OCI-LY7 (cell line): Measurements from ENCODE around the gene DDRGK1. TPM values are rescaled to one million over a fixed set of nuclear protein-coding genes. Genes with fewer than 3 reads are reported as not detected.
A peak's percentile ranks its signal among the peaks of the same experiment; 100 is the strongest.

ENCODE experiments used
- BruUV-seq: library from RNA; stranded (reverse); fragments of 400-500 nt; replicated peaks from 2 replicates; lab custom pipeline; 2021; lab: Mats Ljungman, UMichigan
- CTCF ChIA-PET: fragments of 300-600 bp; sonication (Branson Sonifier 250); formaldehyde crosslinking; loops from one replicate; lab custom pipeline; 2022; ENCODE audit warnings: antibody characterized with exemption; ENCODE audit not compliant: unreplicated experiment; lab: Charles Lee
- POLR2A ChIA-PET: fragments of 300-600 bp; sonication (Branson Sonifier 250); formaldehyde crosslinking; loops from one replicate; lab custom pipeline; 2022; ENCODE audit warnings: antibody characterized with exemption; lab: Charles Lee
- DNase-seq: peaks from one replicate; pipeline ENCODE4 v3.0.0-alpha.2; 2015; ENCODE audit warnings: low spot score
- H2AFZ ChIP-seq: fragments of 200-600 bp; sonication (generic), shearing (Covaris generic); 2 replicates; pipeline ENCODE4 v1.6.1; 2014; ENCODE audit warnings: mild to moderate bottlenecking, antibody characterized with exemption, low read length, moderate library complexity
- H3K27ac ChIP-seq: fragments of 200-600 bp; sonication (generic); 2 replicates; pipeline ENCODE4 v1.5.1; 2014; ENCODE audit warnings: mixed run types, low read depth, mild to moderate bottlenecking, moderate library complexity, low read length, inconsistent platforms; ENCODE audit not compliant: poor library complexity, severe bottlenecking
- H3K36me3 ChIP-seq: fragments of 200-600 bp; sonication (generic); 2 replicates; pipeline ENCODE4 v1.6.1; 2014; ENCODE audit warnings: mild to moderate bottlenecking, antibody characterized with exemption, low read length, moderate library complexity, mixed read lengths; ENCODE audit not compliant: insufficient read depth
- H3K4me1 ChIP-seq: fragments of 200-600 bp; sonication (generic); 2 replicates; pipeline ENCODE4 v1.5.1; 2014; ENCODE audit warnings: mild to moderate bottlenecking, low read length; ENCODE audit not compliant: insufficient read depth, poor library complexity, severe bottlenecking
- H3K4me2 ChIP-seq: fragments of 200-600 bp; sonication (generic); 2 replicates; pipeline ENCODE4 v1.6.1; 2014; ENCODE audit warnings: mild to moderate bottlenecking, low read length
- H3K4me3 ChIP-seq: fragments of 200-600 bp; sonication (generic); 2 replicates; pipeline ENCODE4 v1.5.1; 2014; ENCODE audit warnings: mild to moderate bottlenecking, low read depth, low read length; ENCODE audit not compliant: poor library complexity, severe bottlenecking
- H3K79me2 ChIP-seq: fragments of 200-600 bp; sonication (generic); 2 replicates; pipeline ENCODE4 v1.6.1; 2016; ENCODE audit warnings: low read depth, mild to moderate bottlenecking, low read length, moderate library complexity, mixed read lengths; ENCODE audit not compliant: insufficient read depth
- H3K9me2 ChIP-seq: fragments of 200-600 bp; sonication (generic); 2 replicates; pipeline ENCODE4 v1.6.1; 2016; ENCODE audit warnings: mild to moderate bottlenecking, low read length, mixed read lengths; ENCODE audit not compliant: insufficient read depth
- H3K9me3 ChIP-seq: fragments of 200-600 bp; sonication (generic); 2 replicates; pipeline ENCODE4 v1.6.1; 2014; ENCODE audit warnings: mild to moderate bottlenecking, mixed run types, low read length, mixed read lengths
- H4K20me1 ChIP-seq: fragments of 200-600 bp; sonication (generic); 2 replicates; pipeline ENCODE4 v1.6.1; 2014; ENCODE audit warnings: mild to moderate bottlenecking, antibody characterized with exemption, low read length, moderate library complexity, mixed read lengths; ENCODE audit not compliant: insufficient read depth
- CTCF ChIP-seq: fragments of 200-600 bp; sonication (generic); conservative IDR thresholded peaks from 2 replicates; pipeline ENCODE4 v1.5.1; 2014; ENCODE audit warnings: mild to moderate bottlenecking, antibody characterized with exemption, low read length, moderate library complexity, mixed read lengths
- EZH2phosphoT487 ChIP-seq: fragments of 200-600 bp; sonication (generic); IDR thresholded peaks from 2 replicates; pipeline ENCODE4 v1.6.1; 2018; ENCODE audit warnings: low read depth, borderline replicate concordance, mild to moderate bottlenecking, mixed run types, antibody characterized with exemption, low read length, moderate library complexity, mixed read lengths
- intact Hi-C: fragments of 100-400 bp; cut with micrococcal nuclease; formaldehyde crosslinking; loops from one replicate; pipeline ENCODE4 v1.10.0; 2022; ENCODE audit not compliant: unreplicated experiment
- total RNA-seq, 2 experiments: library from RNA; depleted of rRNA in 1 of 2; stranded (reverse); fragments of >200 nt in 1 of 2; shearing (Covaris generic) in 1 of 2; gene quantifications; 2 replicates each; pipeline ENCODE4 v1.2.3, GENCODE V29; 2014 to 2022

The DDRGK1 gene
- total RNA-seq, 2 experiments from 2014 or later, result 37.7 to 55.0 TPM

GRCh38 chr20:3158968-3159431 is 45.5 kb downstream of the DDRGK1 start:
- TF ChIP-seq CTCF, result no peak
- TF ChIP-seq EZH2phosphoT487, result no peak
- DNase-seq, result peak; percentile 33

GRCh38 chr20:3157817-3158216 is 46.7 kb downstream of the DDRGK1 start:
- H3K4me1 ChIP-seq, result peaks cover 44% of the 10 kb centered on the region
- H4K20me1 ChIP-seq, result peaks cover 22% of the 10 kb centered on the region
- no peaks in the 10 kb centered on the region for H3K9me3 ChIP-seq
- no peak for TF ChIP-seq CTCF
- TF ChIP-seq EZH2phosphoT487, result no peak
- H3K9me2 ChIP-seq, result no peaks in the 10 kb centered on the region
- peaks cover 65% of the 10 kb centered on the region for H3K79me2 ChIP-seq
- peaks cover 31% of the 10 kb centered on the region for H3K36me3 ChIP-seq
- no peak for DNase-seq
- ChIA-PET CTCF (no interaction called here), POLR2A (interaction anchor here (0.6 to 1.1 kb wide), 3 partner anchors 9 to 46 kb away, joined by 3 read pairs; no protein-coding TSS in a partner anchor)
- H2AFZ ChIP-seq, result no peak overlapping the region
- peak overlapping the region; percentile 94 for H3K4me2 ChIP-seq
- no TSS peak for BruUV-seq
- intact Hi-C loops, result loop anchor here (5.0 kb wide), 1 partner anchor 44 kb away; the partner anchor contains the start of gene DDRGK1
- peak overlapping the region; percentile 17 for H3K4me3 ChIP-seq
- H3K27ac ChIP-seq, result no peak overlapping the region

More at GRCh38 chr20:3158968-3159431, 45.5 kb downstream of the DDRGK1 start:
- ChIA-PET POLR2A (interaction anchor here (0.8 kb wide), 1 partner anchor 10 kb away, joined by 3 read pairs; no protein-coding TSS in a partner anchor), CTCF (interaction anchor here (1.0 kb wide), 1 partner anchor 8 kb away, joined by 3 read pairs; no protein-coding TSS in a partner anchor)
- Histone ChIP-seq H3K36me3 (peaks cover 21% of the 10 kb centered on the region), H3K27ac (peak overlapping the region; percentile 64), H3K4me3 (peak overlapping the region; percentile 95), H3K4me2 (peak overlapping the region; percentile 94), H3K79me2 (peaks cover 53% of the 10 kb centered on the region), H4K20me1 (peaks cover 19% of the 10 kb centered on the region), H2AFZ (peak overlapping the region; percentile 99; the same call in 1 of the 2 replicates), H3K4me1 (peaks cover 45% of the 10 kb centered on the region), H3K9me3 (no peaks in the 10 kb centered on the region), H3K9me2 (no peaks in the 10 kb centered on the region)
- intact Hi-C loops, result loop anchor here (5.0 kb wide), 1 partner anchor 43 kb away; the partner anchor contains the start of gene DDRGK1
- BruUV-seq, result no TSS peak
